ENCODE data around the gene RRH.
"Not testable (repeated sequence)": the region's sequence is repeated elsewhere in the genome, so short reads cannot be mapped to it uniquely, and the experiment has no call there.

The RRH gene

GRCh38 chr4:109846395-109847098 lies 18.8 kb downstream of the RRH start:
- DNase-seq = no peak

- no peak for DNase-seq
These were observed 20.2 kb downstream of the RRH start, which contains the start of gene LRIT3 for GRCh38 chr4:109847896-109848442. Gene LRIT3, plus strand, starts transcription at chr4:109848107. Its CDS starts 95 bp downstream, at chr4:109848202.

- no peak for DNase-seq
These were observed 20.7 kb downstream of the RRH start for GRCh38 chr4:109848501-109848900.

GRCh38 chr4:109850601-109851000 lies 22.8 kb downstream of the RRH start:
- DNase-seq = no peak

GRCh38 chr4:109859426-109860300 lies 31.9 kb downstream of the RRH start:
- not testable (repeated sequence) for DNase-seq

- DNase-seq = no peak
These were observed 33.5 kb downstream of the RRH start for GRCh38 chr4:109861271-109861670.

GRCh38 chr4:109861916-109862511 lies 34.2 kb downstream of the RRH start:
- DNase-seq = no peak

- no peak for DNase-seq
These were observed 36.4 kb downstream of the RRH start for GRCh38 chr4:109864134-109864533.

- no peak for DNase-seq
These were observed 42.3 kb downstream of the RRH start for GRCh38 chr4:109870061-109870460.

- no peak for DNase-seq
These were observed 44.3 kb downstream of the RRH start for GRCh38 chr4:109872065-109872464.

GRCh38 chr4:109872950-109873656 lies 45.3 kb downstream of the RRH start:
- DNase-seq = no peak

- no peak for DNase-seq
These were observed 46.2 kb downstream of the RRH start for GRCh38 chr4:109873791-109874514.

- DNase-seq = no peak
These were observed 47.3 kb downstream of the RRH start for GRCh38 chr4:109875106-109875505.

GRCh38 chr4:109875553-109875952 lies 47.8 kb downstream of the RRH start:
- not testable (repeated sequence) for DNase-seq

- no peak for DNase-seq
These were observed 49.0 kb downstream of the RRH start for GRCh38 chr4:109876634-109877265.

- no peak for DNase-seq
These were observed 49.6 kb downstream of the RRH start for GRCh38 chr4:109877400-109877799.

GRCh38 chr4:109878355-109878754 lies 50.6 kb downstream of the RRH start:
- no peak for DNase-seq

- DNase-seq = no peak
These were observed 51.3 kb downstream of the RRH start for GRCh38 chr4:109879081-109879480.

GRCh38 chr4:109879636-109880314 lies 52.0 kb downstream of the RRH start:
- no peak for DNase-seq

- no peak for DNase-seq
These were observed 58.5 kb downstream of the RRH start for GRCh38 chr4:109886303-109886702.

- no peak for DNase-seq
These were observed 59.3 kb downstream of the RRH start for GRCh38 chr4:109887071-109887470.

Data from stimulated activated CD4-positive, alpha-beta T cell treated with anti-CD3 and anti-CD28 coated beads, Interleukin-1b, Interleukin-23, amount 100 ng/mL, for 48 hours (primary cell).